Measurements from ENCODE around the gene GANC.

- no peak for TF ChIP-seq NR2C2 (CRISPR knock-in tag; IDR thresholded peaks at IDR 0.05)
- TF ChIP-seq ARID4B (CRISPR knock-in tag; IDR thresholded peaks at IDR 0.05; ENCODE audit: borderline replicate concordance): no peak
- no peak for TF ChIP-seq USF2 (CRISPR knock-in tag; IDR thresholded peaks at IDR 0.05)
- TF ChIP-seq CTCF (IDR thresholded peaks at IDR 0.05): no peak
Observed at GRCh38 chr15:42289166-42289565, 16.2 kb downstream of the GANC start.

Data from WTC11 (cell line).